ENCODE results near the gene MGA. TPM values are rescaled to one million over a fixed set of nuclear protein-coding genes. Genes with fewer than 3 reads are reported as not detected.

The MGA gene
- total RNA-seq, 1 donor from 2014 or later, result 71.4 TPM

- no peak for TF ChIP-seq CTCF (IDR thresholded peaks at IDR 0.05; ENCODE audit: unreplicated experiment)
- no peaks in the 10 kb centered on the region for H3K9me3 Mint-ChIP-seq
- no peak for DNase-seq (ENCODE audit: low spot score in 2 of 2, unreplicated experiment in 2 of 2)
- H3K36me3 Mint-ChIP-seq, result no peaks in the 10 kb centered on the region
- no peak overlapping the region for H3K4me3 Mint-ChIP-seq
- H3K4me1 Mint-ChIP-seq, result peaks cover 45% of the 10 kb centered on the region
- peak overlapping the region; percentile 1 for H3K27ac Mint-ChIP-seq
- no peaks in the 10 kb centered on the region for H3K27me3 Mint-ChIP-seq (ENCODE audit: low read depth)
Measured at GRCh38 chr15:41789236-41789635, 129.0 kb downstream of the MGA start.

- H3K27me3 Mint-ChIP-seq (ENCODE audit: low read depth), result no peaks in the 10 kb centered on the region
- no peak for DNase-seq (ENCODE audit: low spot score in 2 of 2, unreplicated experiment in 2 of 2)
- no peak for TF ChIP-seq CTCF (IDR thresholded peaks at IDR 0.05; ENCODE audit: unreplicated experiment)
- no peak overlapping the region for H3K27ac Mint-ChIP-seq
- no peaks in the 10 kb centered on the region for H3K36me3 Mint-ChIP-seq
- H3K4me1 Mint-ChIP-seq, result peaks cover 45% of the 10 kb centered on the region
- no peak overlapping the region for H3K4me3 Mint-ChIP-seq
- H3K9me3 Mint-ChIP-seq, result no peaks in the 10 kb centered on the region
Measured at GRCh38 chr15:41789662-41790061, 129.5 kb downstream of the MGA start.

GRCh38 chr15:41790169-41790568, 130.0 kb downstream of the MGA start:
- H3K9me3 Mint-ChIP-seq, result no peaks in the 10 kb centered on the region
- TF ChIP-seq CTCF (IDR thresholded peaks at IDR 0.05; ENCODE audit: unreplicated experiment), result no peak
- H3K4me3 Mint-ChIP-seq, result no peak overlapping the region
- H3K36me3 Mint-ChIP-seq, result no peaks in the 10 kb centered on the region
- DNase-seq (ENCODE audit: low spot score in 2 of 2, unreplicated experiment in 2 of 2), result no peak
- peaks cover 46% of the 10 kb centered on the region for H3K4me1 Mint-ChIP-seq
- H3K27me3 Mint-ChIP-seq (ENCODE audit: low read depth), result no peaks in the 10 kb centered on the region
- no peak overlapping the region for H3K27ac Mint-ChIP-seq

GRCh38 chr15:41790756-41791546, 130.7 kb downstream of the MGA start:
- DNase-seq (ENCODE audit: low spot score in 2 of 2, unreplicated experiment in 2 of 2), result no peak
- Mint-ChIP-seq H3K27ac (peak overlapping the region; percentile 9), H3K4me3 (no peak overlapping the region), H3K27me3 (ENCODE audit: low read depth) (no peaks in the 10 kb centered on the region), H3K9me3 (no peaks in the 10 kb centered on the region), H3K4me1 (peaks cover 49% of the 10 kb centered on the region), H3K36me3 (no peaks in the 10 kb centered on the region)
- no peak for TF ChIP-seq CTCF (IDR thresholded peaks at IDR 0.05; ENCODE audit: unreplicated experiment)

GRCh38 chr15:41791547-41791937, 131.3 kb downstream of the MGA start:
- DNase-seq (ENCODE audit: low spot score in 2 of 2, unreplicated experiment in 2 of 2), result no peak
- Mint-ChIP-seq H3K27ac (no peak overlapping the region), H3K9me3 (no peaks in the 10 kb centered on the region), H3K27me3 (ENCODE audit: low read depth) (no peaks in the 10 kb centered on the region), H3K4me1 (peaks cover 55% of the 10 kb centered on the region), H3K4me3 (no peak overlapping the region), H3K36me3 (no peaks in the 10 kb centered on the region)
- no peak for TF ChIP-seq CTCF (IDR thresholded peaks at IDR 0.05; ENCODE audit: unreplicated experiment)

Measured in mesothelial cell of epicardium (in vitro differentiated cells).